T-helper 2 cell treated with Interferon-gamma antibody and Interleukin-4, amounts not matched to agents 5 μg/mL and 100 μg/mL, for 36 hours (primary cell): Measurements from ENCODE around the gene UBE2S.
"Not testable (repeated sequence)": the region's sequence is repeated elsewhere in the genome, so short reads cannot be mapped to it uniquely, and the experiment has no call there.

Experiments used
- DNase-seq: peaks from one replicate; pipeline ENCODE4 v3.0.0; 2021; ENCODE audit warnings: low spot score
- H3K27ac Mint-ChIP-seq: one replicate; pipeline ENCODE4 v1.8.0; 2021; ENCODE audit warnings: mild to moderate bottlenecking, mixed read lengths
- H3K27me3 Mint-ChIP-seq: one replicate; pipeline ENCODE4 v1.8.0; 2021; ENCODE audit warnings: low read depth, mixed read lengths
- H3K36me3 Mint-ChIP-seq: one replicate; pipeline ENCODE4 v1.8.0; 2021; ENCODE audit warnings: low read depth, mixed read lengths
- H3K4me1 Mint-ChIP-seq: one replicate; pipeline ENCODE4 v1.8.0; 2021; ENCODE audit warnings: low read depth, mixed read lengths
- H3K4me3 Mint-ChIP-seq: one replicate; pipeline ENCODE4 v1.8.0; 2022; ENCODE audit warnings: mild to moderate bottlenecking, moderate library complexity, mixed read lengths
- H3K9me3 Mint-ChIP-seq: one replicate; pipeline ENCODE4 v1.8.0; 2021; ENCODE audit warnings: mixed read lengths

Gene UBE2S

DNA sequence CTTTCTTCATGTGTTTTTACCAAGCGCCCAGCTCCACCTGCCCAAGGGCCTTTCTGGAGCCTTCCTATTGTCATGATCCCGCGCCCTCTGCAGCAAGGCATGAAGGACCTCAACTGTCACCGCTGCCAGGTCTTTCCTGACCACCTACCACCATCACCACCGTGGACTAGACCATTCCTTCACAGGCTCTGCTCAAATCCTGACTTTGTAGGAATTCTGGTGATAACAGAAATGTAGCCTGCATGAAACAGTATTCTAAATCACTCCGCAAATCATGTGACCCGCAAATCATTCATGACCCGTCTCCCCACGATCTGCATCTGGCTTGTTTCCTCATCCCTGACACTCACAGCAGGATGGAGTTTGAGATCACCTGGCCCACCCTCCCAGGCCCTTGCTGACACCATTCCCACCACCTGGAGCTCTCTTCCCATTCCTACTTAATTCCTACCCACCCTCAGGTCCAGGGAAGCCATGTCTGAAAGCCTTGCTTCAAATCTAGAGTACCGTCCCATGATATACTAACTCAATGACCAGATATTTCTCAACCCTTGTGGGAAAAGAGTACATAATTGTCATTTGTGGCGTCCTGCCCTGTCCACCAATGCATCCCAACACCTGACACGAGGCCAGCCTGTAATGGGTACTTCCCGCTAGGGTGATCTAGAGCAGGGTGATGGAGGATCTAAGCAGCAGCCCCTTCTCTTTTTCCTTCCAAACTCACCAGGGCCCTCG, 1.3 kb downstream of the UBE2S start:
- Mint-ChIP-seq H3K27me3 (peaks cover 1% of the 10 kb centered on the region), H3K9me3 (peaks cover 21% of the 10 kb centered on the region)

DNA sequence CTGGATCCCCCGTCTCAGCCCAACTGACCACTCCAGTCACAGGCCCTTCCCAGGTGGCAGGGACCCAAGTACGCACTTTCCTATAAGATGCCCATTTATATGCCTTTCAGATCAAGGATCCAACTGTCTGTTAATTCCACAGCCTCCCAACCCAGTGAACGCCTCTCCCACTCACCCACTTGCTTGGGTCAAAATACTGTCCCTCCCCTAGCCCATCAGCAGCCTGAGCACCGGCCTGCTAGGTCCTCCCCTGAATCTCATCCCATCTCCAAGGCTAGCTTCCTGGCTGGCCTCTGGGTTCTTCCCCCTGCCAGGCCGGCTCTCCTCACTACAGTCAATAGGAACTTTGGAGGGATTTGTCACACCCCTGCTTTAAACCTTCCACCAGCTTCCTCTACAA, 1.9 kb downstream of the UBE2S start:
- DNase-seq, result no peak
- peaks cover 16% of the 10 kb centered on the region for H3K9me3 Mint-ChIP-seq
- peak overlapping the region; percentile 86 for H3K4me3 Mint-ChIP-seq
- H3K4me1 Mint-ChIP-seq, result peaks cover 25% of the 10 kb centered on the region
- H3K27me3 Mint-ChIP-seq, result no peaks in the 10 kb centered on the region
- peaks cover 58% of the 10 kb centered on the region for H3K36me3 Mint-ChIP-seq
- H3K27ac Mint-ChIP-seq, result peak overlapping the region; percentile 85

More for the DNA sequence above, 1.3 kb downstream of the UBE2S start:
- Mint-ChIP-seq H3K4me1 (peaks cover 25% of the 10 kb centered on the region), H3K36me3 (peaks cover 52% of the 10 kb centered on the region), H3K27ac (peak overlapping the region; percentile 85), H3K4me3 (peak overlapping the region; percentile 86)
- no peak for DNase-seq

DNA sequence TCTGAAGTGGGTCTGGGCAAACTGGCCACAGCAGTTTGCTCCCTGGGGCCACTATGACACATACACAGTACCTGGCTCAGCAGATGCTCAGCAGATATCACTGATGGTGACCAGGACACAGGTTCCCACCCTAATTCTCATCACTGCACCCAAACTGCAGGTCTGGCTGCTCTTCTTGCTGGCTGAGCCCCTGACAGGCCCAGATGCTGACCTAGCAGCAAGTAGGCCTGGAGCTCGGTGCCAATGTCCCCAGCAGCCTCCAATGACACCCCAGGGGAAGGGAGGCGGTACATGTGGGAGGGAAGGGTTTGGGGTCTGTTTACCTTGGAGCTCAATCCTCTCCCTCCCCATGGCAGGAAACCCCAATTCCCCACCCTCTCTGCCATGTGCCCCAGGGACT, 5.1 kb downstream of the UBE2S start:
- H3K4me1 Mint-ChIP-seq, result peaks cover 26% of the 10 kb centered on the region

DNA sequence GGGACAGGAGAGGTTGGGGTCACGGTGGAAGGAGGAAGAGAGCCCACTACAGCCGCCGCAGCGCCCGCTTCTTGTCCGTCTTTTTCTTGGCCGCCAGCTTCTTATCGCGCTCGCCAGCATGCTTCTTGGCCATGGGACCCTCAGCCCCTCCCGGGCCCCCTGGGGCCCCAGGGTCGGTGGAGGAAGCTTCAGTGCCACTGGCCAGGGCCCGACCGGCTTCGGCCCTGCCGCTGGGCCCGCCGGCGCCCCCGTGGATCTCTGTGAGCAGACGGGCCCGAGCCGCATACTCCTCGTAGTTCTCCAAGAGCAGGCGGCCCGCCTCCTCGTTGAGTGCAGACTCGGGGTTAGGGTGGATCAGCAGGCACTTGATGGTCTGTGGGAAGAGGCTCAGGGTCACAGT, 6.2 kb downstream of the UBE2S start:
- Mint-ChIP-seq H3K36me3 (peaks cover 47% of the 10 kb centered on the region), H3K4me1 (peaks cover 23% of the 10 kb centered on the region)
- DNase-seq, H3K9me3 Mint-ChIP-seq, H3K27me3 Mint-ChIP-seq, H3K27ac Mint-ChIP-seq, H3K4me3 Mint-ChIP-seq: not testable (repeated sequence)

More for the DNA sequence above, 5.1 kb downstream of the UBE2S start:
- no peak overlapping the region for H3K4me3 Mint-ChIP-seq
- peaks cover 52% of the 10 kb centered on the region for H3K36me3 Mint-ChIP-seq
- DNase-seq, result no peak
- H3K27me3 Mint-ChIP-seq, result no peaks in the 10 kb centered on the region
- no peaks in the 10 kb centered on the region for H3K9me3 Mint-ChIP-seq
- H3K27ac Mint-ChIP-seq, result no peak overlapping the region

GRCh38 chr19:55400281-55401087, 7.1 kb downstream of the UBE2S start:
- DNase-seq, result no peak
- H3K27me3 Mint-ChIP-seq, result no peaks in the 10 kb centered on the region
- no peak overlapping the region for H3K4me3 Mint-ChIP-seq
- no peak overlapping the region for H3K27ac Mint-ChIP-seq
- H3K4me1 Mint-ChIP-seq, result peaks cover 15% of the 10 kb centered on the region
- peaks cover 38% of the 10 kb centered on the region for H3K36me3 Mint-ChIP-seq
- no peaks in the 10 kb centered on the region for H3K9me3 Mint-ChIP-seq

GRCh38 chr19:55398200-55398925, 9.2 kb downstream of the UBE2S start:
- H3K27ac Mint-ChIP-seq, result peak overlapping the region; percentile 74
- peaks cover 14% of the 10 kb centered on the region for H3K4me1 Mint-ChIP-seq
- H3K4me3 Mint-ChIP-seq, result peak overlapping the region; percentile 7
- H3K9me3 Mint-ChIP-seq, result no peaks in the 10 kb centered on the region
- DNase-seq, result no peak
- H3K27me3 Mint-ChIP-seq, result no peaks in the 10 kb centered on the region
- peaks cover 32% of the 10 kb centered on the region for H3K36me3 Mint-ChIP-seq

DNA sequence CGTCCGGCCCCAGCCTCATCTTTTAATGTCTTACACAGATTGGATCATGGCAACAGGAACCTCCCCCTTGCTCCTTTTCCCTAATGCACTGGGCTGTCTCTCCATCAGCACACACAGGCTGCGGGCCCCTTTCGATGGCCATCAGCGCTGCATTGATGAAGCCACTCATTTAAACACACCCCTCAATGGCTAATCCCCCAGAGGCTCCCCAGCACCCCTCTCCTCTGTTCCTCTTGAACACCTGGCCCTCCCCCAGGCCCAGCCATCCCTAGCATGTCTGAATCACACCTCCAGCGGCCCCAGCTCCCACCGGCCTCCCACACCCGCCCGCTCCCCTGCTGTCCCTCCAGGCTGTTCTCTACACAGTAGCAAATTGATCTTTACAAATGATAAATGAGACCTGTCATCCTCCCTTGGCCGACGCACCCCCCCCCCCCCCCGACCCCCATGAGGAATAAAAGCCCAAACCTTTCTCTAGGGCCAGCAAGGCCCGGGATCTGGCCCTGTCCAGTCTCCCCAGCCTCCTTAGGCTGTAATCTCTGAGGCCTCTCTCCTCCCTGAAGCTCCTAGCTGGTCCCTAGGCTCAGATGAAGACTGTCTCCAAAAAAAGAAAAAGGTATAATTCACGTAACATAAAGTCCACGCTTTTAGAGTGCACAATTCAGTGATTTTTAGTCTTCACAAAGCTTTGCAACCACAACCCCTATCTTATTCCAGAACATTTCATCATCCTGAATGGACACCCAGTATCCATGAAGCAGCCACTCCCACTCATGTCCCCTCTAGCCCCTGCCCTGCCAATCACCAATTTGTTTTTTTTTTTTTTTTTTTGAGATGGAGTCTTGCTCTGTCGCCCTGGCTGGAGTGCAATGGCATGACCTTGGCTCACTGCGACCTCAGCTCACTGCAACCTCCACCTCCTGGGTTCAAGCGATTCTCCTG, 14.5 kb downstream of the UBE2S start:
- DNase-seq, result no peak
- Mint-ChIP-seq H3K4me3 (no peak overlapping the region), H3K9me3 (no peaks in the 10 kb centered on the region), H3K27ac (peak overlapping the region; percentile 8), H3K27me3 (no peaks in the 10 kb centered on the region), H3K4me1 (peaks cover 14% of the 10 kb centered on the region), H3K36me3 (peaks cover 28% of the 10 kb centered on the region)

DNA sequence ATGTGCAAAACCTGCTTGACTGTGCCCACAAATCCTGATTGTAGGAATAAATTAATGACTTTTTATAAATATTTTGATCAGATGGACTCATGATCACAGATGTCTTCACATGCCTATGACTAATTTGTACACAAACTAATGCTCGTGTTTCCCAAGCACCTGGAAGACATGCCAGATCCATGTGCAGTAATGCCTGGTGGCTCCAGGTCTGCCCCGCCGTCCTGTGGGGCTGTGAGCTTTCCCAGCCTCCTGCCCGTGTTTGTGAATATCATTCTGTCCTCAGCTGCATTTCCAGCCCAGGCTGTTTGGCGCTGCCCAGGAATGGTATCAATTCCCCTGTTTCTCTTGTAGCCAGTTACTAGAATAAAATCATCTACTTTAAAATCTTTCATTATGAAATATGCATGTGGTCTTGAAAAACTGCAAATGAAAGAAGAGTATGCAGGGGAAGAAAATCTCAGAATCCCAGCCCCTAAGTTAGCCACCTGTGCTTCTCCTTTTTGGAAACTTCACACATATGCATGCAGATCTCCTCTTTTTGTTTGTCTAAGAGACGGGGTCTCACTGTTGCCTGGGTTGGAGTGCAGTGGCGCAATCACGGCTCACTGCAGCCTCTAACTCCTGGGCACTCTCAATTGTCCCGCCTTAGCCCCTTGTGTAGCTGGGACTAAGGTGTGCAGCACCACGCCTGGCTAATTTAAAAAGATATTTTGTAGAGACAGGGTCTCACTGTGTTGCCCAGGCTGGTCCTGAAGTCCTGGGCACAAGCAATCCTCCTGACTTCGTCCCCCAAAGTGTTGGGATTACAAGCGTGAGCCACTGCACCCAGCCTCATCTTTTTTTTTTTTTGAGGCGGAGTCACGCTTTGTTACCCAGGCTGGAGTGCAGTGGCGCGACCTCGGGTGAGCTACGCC, 15.6 kb downstream of the UBE2S start:
- peak overlapping the region; percentile 31 for H3K27ac Mint-ChIP-seq
- no peaks in the 10 kb centered on the region for H3K27me3 Mint-ChIP-seq
- H3K4me1 Mint-ChIP-seq, result peaks cover 17% of the 10 kb centered on the region
- H3K4me3 Mint-ChIP-seq, result no peak overlapping the region
- H3K36me3 Mint-ChIP-seq, result peaks cover 38% of the 10 kb centered on the region
- DNase-seq, result no peak
- H3K9me3 Mint-ChIP-seq, result no peaks in the 10 kb centered on the region

DNA sequence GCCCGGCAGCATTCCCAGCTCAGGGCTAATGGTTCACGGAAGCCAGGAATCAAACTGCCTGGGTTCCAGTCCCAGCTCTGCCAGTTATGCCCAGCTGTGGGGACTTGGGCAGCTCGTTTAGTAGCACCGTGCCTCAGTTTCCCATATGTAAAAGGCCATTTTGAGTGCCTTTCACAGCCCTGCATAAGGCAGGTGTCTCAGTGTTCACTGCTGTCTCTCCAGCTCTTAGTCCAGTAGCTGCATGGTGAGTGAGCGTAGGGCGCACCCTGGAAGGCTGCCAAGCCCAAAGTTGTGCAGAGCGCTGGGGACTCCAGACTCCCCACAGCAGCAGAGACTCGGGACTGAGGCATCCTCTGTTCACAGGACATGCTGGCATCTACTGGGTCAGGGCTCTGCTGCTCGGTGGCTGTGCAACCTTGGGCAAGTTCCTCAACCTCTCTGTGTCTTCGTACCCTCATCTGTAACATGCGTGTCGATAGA, 16.4 kb downstream of the UBE2S start:
- H3K27me3 Mint-ChIP-seq, result no peaks in the 10 kb centered on the region
- H3K4me1 Mint-ChIP-seq, result peaks cover 20% of the 10 kb centered on the region
- no peak for DNase-seq
- peaks cover 45% of the 10 kb centered on the region for H3K36me3 Mint-ChIP-seq
- H3K4me3 Mint-ChIP-seq, result no peak overlapping the region
- H3K9me3 Mint-ChIP-seq, result no peaks in the 10 kb centered on the region
- no peak overlapping the region for H3K27ac Mint-ChIP-seq

- Mint-ChIP-seq H3K27ac (peak overlapping the region; percentile 38), H3K9me3 (no peaks in the 10 kb centered on the region), H3K27me3 (no peaks in the 10 kb centered on the region), H3K36me3 (peaks cover 52% of the 10 kb centered on the region), H3K4me3 (no peak overlapping the region), H3K4me1 (peaks cover 20% of the 10 kb centered on the region)
- no peak for DNase-seq
These were observed 17.1 kb downstream of the UBE2S start for GRCh38 chr19:55390461-55390880.

DNA sequence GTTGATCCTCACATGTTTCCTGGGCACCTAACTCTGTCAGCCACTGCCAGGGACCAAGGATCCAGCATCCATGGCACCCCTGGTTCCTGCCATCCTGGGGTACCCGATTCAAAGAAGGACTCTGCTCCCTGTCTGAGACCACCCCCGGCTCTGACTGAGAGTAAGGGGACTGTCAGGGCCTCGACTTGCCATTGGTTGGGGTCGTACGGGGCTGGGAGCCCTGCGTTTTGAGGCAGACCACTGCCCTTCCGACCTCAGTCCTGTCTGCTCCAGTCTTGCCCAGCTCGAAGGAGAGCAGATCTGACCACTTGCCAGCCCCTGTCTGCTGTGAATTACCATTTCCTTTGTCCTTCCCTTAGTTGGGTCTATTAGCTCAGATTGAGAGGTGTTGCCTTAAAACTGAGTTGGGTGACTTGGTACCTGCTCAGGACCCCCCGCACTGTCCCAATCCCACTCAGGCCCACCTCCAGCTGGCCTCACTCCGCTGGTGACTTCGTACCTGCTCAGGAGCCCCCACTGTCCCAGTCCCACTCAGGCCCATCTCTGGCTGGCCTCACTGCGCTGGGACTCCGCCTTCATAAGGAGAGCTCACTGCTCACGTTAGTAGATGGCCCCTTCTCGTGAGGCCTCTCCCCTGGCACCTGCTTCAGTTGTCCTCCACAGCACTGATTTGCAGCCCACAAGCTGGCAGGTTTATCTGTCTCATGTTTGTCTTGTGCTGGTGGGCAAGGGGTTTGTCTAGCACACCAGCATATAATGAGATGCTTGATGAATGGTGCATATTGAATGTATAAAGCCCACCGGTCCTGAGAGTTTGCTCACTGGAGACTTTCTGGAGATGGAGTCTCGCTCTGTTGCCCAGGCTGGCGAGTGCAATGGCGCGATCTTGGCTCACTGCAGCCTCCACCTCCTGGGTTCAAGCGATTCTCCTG, 17.9 kb downstream of the UBE2S start:
- H3K27ac Mint-ChIP-seq, result no peak overlapping the region
- peak overlapping the region; percentile 28 for H3K4me3 Mint-ChIP-seq
- H3K4me1 Mint-ChIP-seq, result peaks cover 25% of the 10 kb centered on the region
- no peak for DNase-seq
- no peaks in the 10 kb centered on the region for H3K9me3 Mint-ChIP-seq
- H3K27me3 Mint-ChIP-seq, result no peaks in the 10 kb centered on the region
- H3K36me3 Mint-ChIP-seq, result peaks cover 54% of the 10 kb centered on the region
